Activated CD8-positive, alpha-beta T cell treated with anti-CD3 and anti-CD28 coated beads, Interleukin-2, amount 10 ng/mL, durations not matched to agents 7 days and 5 days (primary cell): ENCODE data around the gene FSD1L. TPM values are rescaled to one million over a fixed set of nuclear protein-coding genes. Genes with fewer than 3 reads are reported as not detected.

Experiments
- ATAC-seq: fragments of 150-1000 bp; cut with Tn5 transposase; one replicate; pipeline ENCODE4 v1.10.0; 2021; ENCODE audit warnings: moderate library complexity
- CTCF ChIA-PET: fragments of 350-600 bp; sonication (Branson Sonifier 250); formaldehyde crosslinking; loops from one replicate; lab custom pipeline; 2021; ENCODE audit warnings: antibody characterized with exemption; lab: Charles Lee
- POLR2A ChIA-PET: fragments of 350-600 bp; sonication (Branson Sonifier 250); formaldehyde crosslinking; loops from one replicate; lab custom pipeline; 2021; ENCODE audit warnings: antibody characterized with exemption; lab: Charles Lee
- DNase-seq: peaks from one replicate; pipeline ENCODE4 v3.0.0-alpha.2; 2020
- H3K27ac Mint-ChIP-seq: one replicate; pipeline ENCODE4 v1.8.0; 2021; ENCODE audit warnings: mild to moderate bottlenecking, mixed read lengths
- H3K27me3 Mint-ChIP-seq: one replicate; pipeline ENCODE4 v1.8.0; 2021; ENCODE audit warnings: low read depth, mixed read lengths
- H3K36me3 Mint-ChIP-seq: one replicate; pipeline ENCODE4 v1.8.0; 2021; ENCODE audit warnings: low read depth, mixed read lengths
- H3K4me1 Mint-ChIP-seq: one replicate; pipeline ENCODE4 v1.8.0; 2021; ENCODE audit warnings: low read depth, mixed read lengths
- H3K4me3 Mint-ChIP-seq: one replicate; pipeline ENCODE4 v1.8.0; 2021; ENCODE audit warnings: mild to moderate bottlenecking, mixed read lengths
- H3K9me3 Mint-ChIP-seq: one replicate; pipeline ENCODE4 v1.8.0; 2022; ENCODE audit warnings: mixed read lengths; ENCODE audit not compliant: insufficient read depth
- total RNA-seq, 2 experiments: library from RNA; stranded (reverse); gene quantifications; one replicate each; pipeline ENCODE4 v1.2.3, GENCODE V29; 2021

The FSD1L gene
- 1 to 10 TPM; 7.9 to 8.3 TPM for total RNA-seq

DNA sequence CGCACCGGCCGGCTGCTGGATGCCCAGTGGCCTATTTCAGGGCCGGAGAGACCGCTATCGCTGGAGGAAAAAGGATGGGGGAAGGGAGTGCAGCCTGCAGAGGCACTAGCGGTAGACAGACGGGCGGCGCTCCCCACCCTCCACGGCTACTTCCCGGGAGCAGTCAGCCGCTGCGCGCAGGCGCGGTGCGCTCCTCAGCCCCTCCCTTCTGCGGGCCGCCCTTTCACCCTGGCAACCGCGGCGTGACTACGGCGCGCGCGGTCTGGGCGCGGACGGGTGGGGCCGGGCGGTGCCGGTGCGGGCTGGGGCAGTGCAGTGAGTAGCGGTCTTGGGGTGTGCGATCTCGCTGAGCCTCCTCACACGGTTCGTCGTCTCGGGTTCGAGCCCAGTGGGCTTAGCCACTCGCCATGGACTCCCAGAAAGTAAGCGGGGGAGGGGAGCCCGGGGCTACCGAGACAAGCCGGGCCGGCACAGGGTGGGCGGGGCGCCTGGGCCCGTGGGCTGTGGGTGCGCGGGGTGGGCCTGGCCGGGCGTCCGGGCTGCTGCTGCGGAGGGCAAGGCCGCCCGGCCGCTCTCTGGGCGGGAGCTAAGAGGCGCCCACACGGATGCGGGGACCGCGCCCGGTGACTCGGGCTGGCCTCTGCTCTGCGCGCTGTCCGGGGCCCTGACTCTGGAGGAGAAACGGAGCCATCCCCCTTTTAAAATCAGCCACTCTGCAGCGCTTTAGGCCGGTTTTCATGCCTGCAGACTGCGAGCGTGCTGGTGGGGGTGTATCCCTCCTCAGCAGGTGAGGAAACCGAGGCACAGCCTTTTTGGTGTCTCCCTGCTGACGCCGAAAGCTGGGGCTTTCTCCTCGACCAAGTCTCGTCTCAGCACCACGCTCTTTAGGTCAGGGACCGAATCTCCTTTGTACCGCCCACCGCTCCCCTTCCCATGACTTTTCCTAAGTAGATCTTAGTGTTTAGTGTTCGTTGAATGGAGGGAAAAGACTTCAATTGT lies at the start of gene FSD1L:
FSD1L (plus strand) TSS at position 221 of the 999 bp plus-strand sequence; CDS start at position 408, 187 bp downstream.
- DNase-seq: peak; percentile 88
- Mint-ChIP-seq H3K27ac (peak within 1 kb of the TSS; percentile 80), H3K4me3 (peak within 1 kb of the TSS; percentile 78), H3K36me3 (no peaks in the 10 kb centered on the region), H3K4me1 (peaks cover 20% of the 10 kb centered on the region), H3K9me3 (no peaks in the 10 kb centered on the region), H3K27me3 (peaks cover 5% of the 10 kb centered on the region)
- POLR2A ChIA-PET: no interaction called here
- CTCF ChIA-PET: no interaction called here
- peak; percentile 94 for ATAC-seq

DNA sequence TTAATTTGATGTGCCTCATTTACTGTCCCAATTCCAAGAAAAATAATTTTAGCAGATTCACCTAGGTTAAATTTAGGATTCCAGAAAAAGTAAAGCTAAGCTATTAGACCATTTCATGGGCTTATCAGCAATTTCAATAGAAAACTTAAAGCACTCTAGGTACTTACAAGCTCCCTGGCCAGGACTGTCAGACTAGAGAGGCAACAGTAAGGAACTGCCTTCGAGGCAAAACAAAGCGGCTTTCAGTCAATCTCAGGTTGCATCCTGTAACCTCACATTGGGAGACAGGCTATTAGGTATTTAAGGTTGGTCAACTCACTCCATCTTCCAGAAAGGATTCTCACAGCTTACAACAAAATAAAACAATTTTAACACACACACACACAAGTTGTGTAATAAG lies 48.7 kb upstream of the FSD1L start:
- H3K4me3 Mint-ChIP-seq: no peak overlapping the region
- ChIA-PET POLR2A (no interaction called here), CTCF (interaction anchor here (1.0 to 1.7 kb wide), 4 partner anchors 9 to 25 kb away, joined by 3 to 4 read pairs (median 3); no protein-coding TSS in a partner anchor)
- H3K36me3 Mint-ChIP-seq: no peaks in the 10 kb centered on the region
- peaks cover 20% of the 10 kb centered on the region for H3K4me1 Mint-ChIP-seq
- H3K27me3 Mint-ChIP-seq: peaks cover 48% of the 10 kb centered on the region
- no peaks in the 10 kb centered on the region for H3K9me3 Mint-ChIP-seq
- ATAC-seq: no peak
- DNase-seq: no peak
- no peak overlapping the region for H3K27ac Mint-ChIP-seq

DNA sequence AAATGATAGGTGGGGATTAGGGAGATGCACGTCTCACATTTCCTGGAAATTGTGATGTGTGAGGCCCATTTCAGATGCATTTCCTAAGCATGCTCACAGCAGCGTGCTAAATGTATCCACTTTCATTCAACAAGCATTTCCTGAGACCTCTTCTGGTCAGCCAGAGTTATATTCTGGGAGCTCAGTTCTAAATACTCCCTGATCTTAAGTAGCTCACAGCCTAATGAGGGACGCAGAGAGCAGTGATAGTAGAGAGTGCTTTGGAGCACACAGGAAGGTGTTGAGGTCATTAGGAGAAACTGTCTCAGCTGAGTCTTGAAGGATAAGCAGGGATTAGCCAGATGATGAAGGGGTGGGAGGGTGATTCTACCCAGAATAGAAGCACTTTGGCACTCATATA lies 46.2 kb upstream of the FSD1L start:
- Mint-ChIP-seq H3K4me3 (no peak overlapping the region), H3K4me1 (peaks cover 44% of the 10 kb centered on the region), H3K9me3 (peaks cover under 1% of the 10 kb centered on the region), H3K27me3 (peaks cover 43% of the 10 kb centered on the region), H3K27ac (no peak overlapping the region), H3K36me3 (peaks cover 3% of the 10 kb centered on the region)
- ChIA-PET POLR2A (no interaction called here), CTCF (interaction anchor here (1.0 to 1.1 kb wide), 2 partner anchors 9 to 539 kb away, joined by 3 to 4 read pairs; no protein-coding TSS in a partner anchor)
- DNase-seq (no peak), ATAC-seq (no peak)

DNA sequence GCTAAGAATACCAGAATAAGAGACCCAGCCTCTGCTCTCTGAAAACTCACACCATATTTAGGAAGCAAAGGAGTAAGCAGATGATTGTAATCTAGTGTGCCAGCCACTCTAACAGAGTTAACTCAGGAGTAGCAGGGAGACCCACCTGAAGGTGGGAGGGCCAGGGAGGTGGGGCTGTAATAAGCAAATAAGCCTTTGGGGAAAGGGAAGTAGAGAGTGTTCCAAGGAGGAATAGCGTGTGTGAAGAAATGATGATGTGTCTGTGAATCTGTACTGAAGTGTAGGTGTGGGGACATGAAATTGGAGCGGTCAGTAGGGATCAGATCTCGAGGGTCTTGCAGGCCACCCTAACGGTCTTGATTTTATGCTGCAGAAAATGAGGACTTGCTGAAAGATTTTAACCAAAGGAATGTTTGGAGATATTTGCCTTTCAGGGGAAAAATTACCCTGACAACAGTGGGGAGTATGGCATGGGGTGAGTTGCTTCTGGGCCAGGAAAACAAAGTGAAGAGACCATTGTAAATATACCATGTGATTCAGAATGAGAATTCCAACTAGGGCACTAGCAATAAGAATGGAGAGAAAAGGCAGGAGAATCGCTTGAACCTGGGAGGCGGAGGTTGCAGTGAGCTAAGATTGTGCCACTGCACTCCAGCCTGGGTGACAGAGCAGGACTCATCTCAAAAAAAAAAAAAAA lies 44.1 kb upstream of the FSD1L start:
- H3K4me3 Mint-ChIP-seq: no peak overlapping the region
- peaks cover 39% of the 10 kb centered on the region for H3K27me3 Mint-ChIP-seq
- peaks cover 53% of the 10 kb centered on the region for H3K4me1 Mint-ChIP-seq
- no peak overlapping the region for H3K27ac Mint-ChIP-seq
- H3K9me3 Mint-ChIP-seq: peaks cover 7% of the 10 kb centered on the region
- CTCF ChIA-PET: interaction anchor here (1.4 to 1.5 kb wide), 2 partner anchors 19 to 43 kb away, joined by 3 to 4 read pairs; no protein-coding TSS in a partner anchor
- peaks cover 12% of the 10 kb centered on the region for H3K36me3 Mint-ChIP-seq
- POLR2A ChIA-PET: interaction anchor here (2.1 kb wide), 1 partner anchor 18 kb away, joined by 15 read pairs; no protein-coding TSS in a partner anchor
- DNase-seq (no peak), ATAC-seq (no peak)

DNA sequence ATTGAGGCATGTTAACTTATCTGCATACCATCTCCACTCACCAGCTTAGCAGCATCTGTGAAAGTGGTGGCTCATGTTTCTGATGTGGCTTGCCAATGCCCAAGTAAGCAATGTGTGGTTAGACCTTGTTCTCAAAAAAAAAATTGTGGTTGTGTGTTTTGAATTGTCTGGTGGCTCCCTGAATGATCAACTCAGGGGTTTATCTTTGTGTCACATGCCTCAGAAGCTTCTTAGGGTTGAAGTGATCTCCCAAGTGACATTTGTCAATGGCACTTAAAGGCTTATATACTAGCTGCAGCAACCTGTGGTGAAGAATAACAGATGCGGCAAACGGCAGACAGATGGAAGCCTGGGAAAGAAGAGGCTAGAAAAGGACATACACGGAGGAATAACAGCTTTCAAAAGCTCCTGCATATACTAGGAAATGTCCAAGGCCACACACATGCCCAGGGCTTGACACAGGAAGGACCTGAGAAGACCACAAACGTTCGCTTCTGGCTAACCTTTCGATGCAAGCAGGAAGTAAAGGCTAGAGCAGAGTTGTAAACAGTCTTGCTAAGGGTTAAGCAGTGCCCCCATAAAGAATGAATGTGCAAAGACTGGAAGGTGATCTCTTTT lies 42.2 kb upstream of the FSD1L start:
- Mint-ChIP-seq H3K9me3 (peaks cover 15% of the 10 kb centered on the region), H3K27me3 (peaks cover 48% of the 10 kb centered on the region), H3K36me3 (peaks cover 18% of the 10 kb centered on the region), H3K27ac (peak overlapping the region; percentile 86), H3K4me1 (peaks cover 53% of the 10 kb centered on the region), H3K4me3 (peak overlapping the region; percentile 64)
- DNase-seq: peak; percentile 83
- ATAC-seq: peak; percentile 93
- ChIA-PET POLR2A (interaction anchor here (0.6 to 2.1 kb wide), 8 partner anchors 15 to 658 kb away, joined by 3 to 17 read pairs (median 8); partner anchors contain the start of genes NIPSNAP3A and SLC44A1), CTCF (interaction anchor here (0.7 to 2.1 kb wide), 9 partner anchors 9 to 543 kb away, joined by 3 to 19 read pairs (median 7); partner anchors contain the start of gene SLC44A1)

DNA sequence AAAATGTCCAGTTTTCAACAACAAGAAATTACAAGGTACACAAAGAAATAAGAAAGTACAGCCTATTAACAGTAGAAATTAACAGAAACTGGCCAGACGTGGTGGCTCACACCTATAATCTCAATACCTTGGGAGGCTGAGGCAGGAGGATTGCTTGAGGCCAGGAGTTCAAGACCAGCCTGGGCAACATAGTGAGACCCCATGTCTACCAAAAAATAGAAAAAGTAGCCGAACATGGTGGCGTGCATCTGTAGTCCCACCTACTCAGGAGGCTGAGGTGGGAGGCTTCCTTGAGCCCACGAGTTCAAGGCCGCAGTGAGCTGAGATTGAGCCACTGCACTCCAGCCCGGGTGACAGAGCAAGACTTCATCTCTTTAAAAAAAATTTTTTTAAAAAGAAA lies 41.5 kb upstream of the FSD1L start:
- CTCF ChIA-PET: interaction anchor here (1.2 to 2.1 kb wide), 3 partner anchors 8 to 162 kb away, joined by 4 to 19 read pairs (median 12); partner anchors contain the start of gene SLC44A1
- ATAC-seq (no peak), DNase-seq (no peak)
- peak overlapping the region; percentile 64 for H3K4me3 Mint-ChIP-seq
- H3K27ac Mint-ChIP-seq: peak overlapping the region; percentile 86
- peaks cover 17% of the 10 kb centered on the region for H3K9me3 Mint-ChIP-seq
- POLR2A ChIA-PET: interaction anchor here (1.0 to 1.2 kb wide), 2 partner anchors 19 to 658 kb away, joined by 4 to 10 read pairs; partner anchors contain the start of gene NIPSNAP3A
- H3K36me3 Mint-ChIP-seq: peaks cover 18% of the 10 kb centered on the region
- H3K4me1 Mint-ChIP-seq: peaks cover 53% of the 10 kb centered on the region
- H3K27me3 Mint-ChIP-seq: peaks cover 52% of the 10 kb centered on the region

DNA sequence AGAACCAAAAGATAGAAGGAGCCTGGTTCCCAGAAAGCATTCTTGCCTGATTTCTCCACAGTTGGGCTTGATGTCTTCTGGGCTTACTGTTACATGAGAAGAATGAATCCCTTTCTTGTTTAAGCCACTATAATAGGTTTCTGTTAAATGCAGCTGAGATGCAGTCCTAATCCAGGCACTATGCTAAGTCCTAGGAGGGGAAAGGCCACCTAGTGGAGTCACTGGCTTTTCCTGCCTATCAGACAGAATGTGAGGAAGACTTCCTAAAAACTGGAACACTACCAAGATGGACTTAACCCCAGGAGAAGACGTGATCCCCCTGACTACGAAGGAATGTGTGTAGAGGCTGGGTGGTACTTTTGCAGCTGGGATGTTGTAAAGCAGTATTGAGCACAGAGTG lies 34.3 kb upstream of the FSD1L start:
- ATAC-seq: no peak
- peaks cover 46% of the 10 kb centered on the region for H3K27me3 Mint-ChIP-seq

DNA sequence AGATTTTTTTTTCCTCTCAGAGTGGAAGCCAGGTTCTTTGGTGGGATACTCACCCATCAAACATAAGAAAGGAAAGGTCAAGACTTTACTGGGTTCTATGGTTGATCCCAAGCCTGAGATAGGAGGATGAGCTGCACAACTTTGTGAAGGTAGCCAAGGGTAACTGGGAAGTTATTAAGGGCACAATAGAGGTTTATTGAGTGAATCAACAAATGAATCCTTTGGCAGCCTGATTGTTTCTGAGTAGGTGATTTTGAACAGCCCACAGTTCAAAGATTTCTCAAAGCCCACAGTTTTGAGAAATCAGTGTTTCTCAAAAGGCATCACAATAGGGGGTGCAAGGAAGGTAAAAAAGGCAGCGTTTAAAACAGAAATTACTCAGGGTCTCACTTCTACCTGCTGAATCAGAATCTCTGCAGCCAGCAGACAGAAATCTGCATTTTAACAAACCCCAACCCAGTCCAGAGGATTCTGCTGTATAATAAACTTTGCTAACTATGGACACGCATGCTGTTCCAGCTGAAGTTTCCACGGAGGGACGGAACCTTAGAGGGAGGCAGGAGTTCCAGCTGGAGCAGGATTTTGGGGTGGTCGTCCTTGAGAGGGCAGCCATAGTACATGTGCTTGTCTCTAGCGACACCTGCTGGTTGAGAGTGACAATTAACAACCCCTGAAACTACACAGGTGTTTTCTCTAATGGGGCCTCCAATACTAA lies 32.7 kb upstream of the FSD1L start:
- ATAC-seq (peak; percentile 82), DNase-seq (peak; percentile 74)
- Mint-ChIP-seq H3K27me3 (peaks cover 37% of the 10 kb centered on the region), H3K36me3 (peaks cover 8% of the 10 kb centered on the region), H3K9me3 (peaks cover 9% of the 10 kb centered on the region), H3K4me1 (peaks cover 26% of the 10 kb centered on the region), H3K4me3 (no peak overlapping the region), H3K27ac (no peak overlapping the region)
- CTCF ChIA-PET: interaction anchor here (0.6 to 3.5 kb wide), 14 partner anchors 10 to 554 kb away, joined by 3 to 19 read pairs (median 4); partner anchors contain the start of gene SLC44A1
- POLR2A ChIA-PET: no interaction called here

More for the DNA sequence above, 34.3 kb upstream of the FSD1L start:
- CTCF ChIA-PET: interaction anchor here (3.2 to 3.5 kb wide), 2 partner anchors 8 to 253 kb away, joined by 17 to 19 read pairs; no protein-coding TSS in a partner anchor
- Mint-ChIP-seq H3K4me1 (peaks cover 26% of the 10 kb centered on the region), H3K9me3 (peaks cover 15% of the 10 kb centered on the region), H3K4me3 (no peak overlapping the region), H3K27ac (no peak overlapping the region), H3K36me3 (peaks cover 12% of the 10 kb centered on the region)
- POLR2A ChIA-PET: no interaction called here
- DNase-seq: no peak

DNA sequence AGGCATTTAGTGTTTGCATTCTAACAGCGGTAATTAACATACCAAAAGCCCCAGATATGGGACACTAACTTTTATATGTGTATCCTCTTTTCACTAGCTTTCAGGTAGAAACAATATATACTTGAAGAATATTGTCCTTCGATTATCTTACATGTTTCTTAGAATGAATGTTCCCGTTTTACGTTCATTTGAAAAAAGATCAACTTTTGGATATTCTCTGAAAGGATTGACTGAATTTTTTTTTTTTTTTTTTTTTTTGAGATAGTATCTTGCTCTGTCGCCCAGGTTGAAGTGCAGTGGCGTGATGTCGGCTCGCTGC lies 32.2 kb upstream of the FSD1L start:
- peaks cover 33% of the 10 kb centered on the region for H3K27me3 Mint-ChIP-seq
- POLR2A ChIA-PET: interaction anchor here (0.7 kb wide), 1 partner anchor 67 kb away, joined by 3 read pairs; no protein-coding TSS in a partner anchor

DNA sequence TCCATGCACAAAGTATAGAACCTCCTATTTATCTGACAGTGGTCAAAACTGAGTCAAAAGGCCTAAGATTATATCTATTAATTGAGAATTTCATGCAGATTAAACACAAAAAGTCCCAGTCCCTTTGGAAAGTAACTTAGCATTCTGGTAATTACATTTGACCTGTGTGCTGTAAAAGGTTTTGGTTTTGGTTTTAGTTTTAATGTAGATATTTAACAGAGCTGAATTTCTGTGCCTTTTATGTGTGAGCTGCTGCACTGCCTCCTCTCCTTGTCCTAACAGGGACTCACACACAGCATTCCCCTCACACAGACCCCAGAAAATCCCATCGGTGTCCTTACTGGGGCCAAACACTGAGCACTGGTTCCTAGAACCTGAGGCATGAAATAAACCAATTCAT lies 31.0 kb upstream of the FSD1L start:
- no peak overlapping the region for H3K4me3 Mint-ChIP-seq
- DNase-seq: no peak
- H3K36me3 Mint-ChIP-seq: peaks cover 2% of the 10 kb centered on the region
- no peaks in the 10 kb centered on the region for H3K9me3 Mint-ChIP-seq
- H3K27ac Mint-ChIP-seq: no peak overlapping the region
- POLR2A ChIA-PET: no interaction called here
- H3K27me3 Mint-ChIP-seq: peaks cover 22% of the 10 kb centered on the region
- ATAC-seq: no peak
- CTCF ChIA-PET: interaction anchor here (0.6 to 2.0 kb wide), 5 partner anchors 46 to 554 kb away, joined by 3 to 9 read pairs (median 5); no protein-coding TSS in a partner anchor
- peaks cover 26% of the 10 kb centered on the region for H3K4me1 Mint-ChIP-seq

More for the DNA sequence above, 32.2 kb upstream of the FSD1L start:
- Mint-ChIP-seq H3K27ac (no peak overlapping the region), H3K36me3 (peaks cover 6% of the 10 kb centered on the region), H3K4me3 (no peak overlapping the region), H3K4me1 (peaks cover 26% of the 10 kb centered on the region), H3K9me3 (peaks cover 6% of the 10 kb centered on the region)
- CTCF ChIA-PET: interaction anchor here (0.6 to 3.5 kb wide), 17 partner anchors 10 to 554 kb away, joined by 3 to 19 read pairs (median 3); partner anchors contain the start of gene SLC44A1
- DNase-seq: no peak
- no peak for ATAC-seq
